Epidermal melanocyte (primary cell): ENCODE results near the gene PCDHGA7.
"Not testable (repeated sequence)": the region's sequence is repeated elsewhere in the genome, so short reads cannot be mapped to it uniquely, and the experiment has no call there.

Experiments used
- DNase-seq: peaks from one replicate; pipeline ENCODE4 v3.0.0; 2011; ENCODE audit warnings: low spot score; ENCODE audit not compliant: insufficient read length

Gene PCDHGA7

DNA sequence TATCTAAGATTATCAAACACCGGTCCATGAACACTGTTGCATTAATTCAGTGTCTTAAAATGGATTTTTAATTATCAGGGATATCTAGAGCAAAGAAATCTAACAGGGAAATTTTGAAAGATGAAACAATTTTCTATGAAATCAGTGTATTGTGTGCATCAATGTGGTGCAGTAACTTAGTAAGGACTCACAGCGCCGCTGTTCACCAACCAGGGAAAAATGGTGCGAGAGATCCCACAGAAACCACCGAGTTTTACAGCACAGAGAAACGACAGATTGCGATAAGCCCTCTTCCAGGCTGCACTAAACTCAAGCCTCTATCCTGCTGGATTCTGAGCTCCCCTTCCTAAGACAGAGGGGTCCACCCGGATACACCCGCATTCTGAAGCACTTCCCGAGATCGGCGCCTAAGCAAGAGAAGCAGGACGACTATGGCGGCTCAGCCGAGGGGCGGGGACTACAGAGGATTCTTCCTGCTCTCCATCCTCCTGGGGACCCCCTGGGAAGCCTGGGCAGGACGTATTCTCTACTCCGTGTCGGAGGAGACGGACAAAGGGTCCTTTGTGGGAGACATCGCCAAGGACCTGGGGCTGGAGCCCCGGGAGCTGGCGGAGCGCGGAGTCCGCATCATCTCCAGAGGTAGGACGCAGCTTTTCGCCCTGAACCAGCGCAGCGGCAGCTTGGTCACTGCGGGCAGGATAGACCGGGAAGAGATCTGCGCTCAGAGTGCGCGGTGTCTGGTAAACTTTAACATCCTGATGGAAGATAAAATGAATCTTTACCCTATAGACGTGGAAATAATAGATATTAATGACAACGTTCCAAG lies at the start of gene PCDHGA7:
Gene PCDHGA7, plus strand, starts transcription at position 274 of the 826 bp plus-strand sequence. Its CDS starts 158 bp downstream, at position 432.
- no peak for DNase-seq

DNA sequence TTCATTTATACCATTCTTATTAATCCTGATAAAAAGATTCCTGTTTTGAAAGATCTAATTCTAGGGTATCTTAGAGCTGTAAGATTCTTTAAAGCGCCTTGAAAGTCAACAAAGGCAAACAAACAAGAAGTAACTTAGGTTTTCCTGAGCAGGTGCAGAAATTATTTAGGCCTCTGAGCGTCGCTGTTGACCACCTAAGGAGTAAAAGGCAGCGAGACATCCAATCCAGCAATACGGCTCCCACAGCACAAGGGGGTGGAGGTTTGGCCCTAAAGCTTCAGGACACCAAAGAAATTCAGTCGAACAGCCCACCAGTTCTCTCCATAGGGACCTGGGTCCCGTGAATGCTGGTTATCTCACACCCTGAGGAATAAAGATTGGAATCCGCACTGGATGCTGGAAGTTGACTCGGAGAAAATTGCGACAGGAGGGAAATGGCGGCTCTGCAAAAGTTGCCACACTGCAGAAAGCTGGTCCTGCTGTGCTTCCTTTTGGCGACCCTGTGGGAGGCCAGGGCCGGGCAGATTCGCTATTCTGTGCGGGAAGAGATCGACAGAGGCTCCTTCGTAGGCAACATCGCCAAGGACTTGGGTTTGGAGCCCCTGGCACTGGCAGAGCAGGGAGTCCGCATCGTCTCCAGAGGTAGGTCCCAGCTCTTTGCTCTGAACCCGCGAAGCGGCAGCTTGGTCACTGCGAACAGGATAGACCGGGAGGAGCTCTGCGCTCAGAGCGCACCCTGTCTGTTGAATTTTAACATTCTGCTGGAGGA lies 43.8 kb upstream of the PCDHGA7 start, which contains the start of gene PCDHGA2:
Gene PCDHGA2, plus strand, starts transcription at position 223 of the 769 bp plus-strand sequence.
- no peak for DNase-seq

DNA sequence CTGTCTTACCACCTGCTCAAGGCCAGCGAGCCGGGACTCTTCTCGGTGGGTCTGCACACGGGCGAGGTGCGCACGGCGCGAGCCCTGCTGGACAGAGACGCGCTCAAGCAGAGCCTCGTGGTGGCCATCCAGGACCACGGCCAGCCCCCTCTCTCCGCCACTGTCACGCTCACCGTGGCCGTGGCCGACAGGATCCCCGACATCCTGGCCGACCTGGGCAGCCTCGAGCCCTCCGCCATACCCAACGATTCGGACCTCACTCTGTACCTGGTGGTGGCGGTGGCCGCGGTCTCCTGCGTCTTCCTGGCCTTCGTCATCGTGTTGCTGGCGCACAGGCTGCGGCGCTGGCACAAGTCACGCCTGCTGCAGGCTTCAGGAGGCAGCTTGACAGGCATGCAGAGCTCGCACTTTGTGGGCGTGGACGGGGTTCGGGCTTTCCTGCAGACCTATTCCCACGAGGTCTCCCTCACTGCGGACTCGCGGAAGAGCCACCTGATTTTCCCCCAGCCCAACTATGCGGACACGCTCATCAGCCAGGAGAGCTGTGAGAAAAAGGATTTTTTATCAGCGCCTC lies 41.7 kb upstream of the PCDHGA7 start:
- not testable (repeated sequence) for DNase-seq

DNA sequence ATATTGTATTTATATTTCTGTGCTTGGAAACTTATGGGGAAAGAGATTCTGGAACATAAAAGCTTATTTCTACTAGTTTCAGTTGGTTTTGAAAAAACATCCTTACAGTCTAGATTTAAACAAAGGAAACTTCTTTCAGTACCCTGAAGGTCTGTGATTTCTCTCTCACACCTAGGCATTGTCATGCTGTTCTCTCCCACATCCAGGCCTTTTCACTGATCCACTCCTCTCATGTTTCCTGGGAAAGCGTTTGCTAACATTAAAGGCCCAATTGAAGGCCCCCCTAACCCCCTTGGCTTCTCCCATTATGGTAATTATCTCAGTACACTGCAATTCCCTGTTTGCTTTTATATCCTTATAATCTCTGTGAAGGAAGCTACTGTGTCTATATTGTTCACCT lies 39.8 kb upstream of the PCDHGA7 start:
- no peak for DNase-seq

DNA sequence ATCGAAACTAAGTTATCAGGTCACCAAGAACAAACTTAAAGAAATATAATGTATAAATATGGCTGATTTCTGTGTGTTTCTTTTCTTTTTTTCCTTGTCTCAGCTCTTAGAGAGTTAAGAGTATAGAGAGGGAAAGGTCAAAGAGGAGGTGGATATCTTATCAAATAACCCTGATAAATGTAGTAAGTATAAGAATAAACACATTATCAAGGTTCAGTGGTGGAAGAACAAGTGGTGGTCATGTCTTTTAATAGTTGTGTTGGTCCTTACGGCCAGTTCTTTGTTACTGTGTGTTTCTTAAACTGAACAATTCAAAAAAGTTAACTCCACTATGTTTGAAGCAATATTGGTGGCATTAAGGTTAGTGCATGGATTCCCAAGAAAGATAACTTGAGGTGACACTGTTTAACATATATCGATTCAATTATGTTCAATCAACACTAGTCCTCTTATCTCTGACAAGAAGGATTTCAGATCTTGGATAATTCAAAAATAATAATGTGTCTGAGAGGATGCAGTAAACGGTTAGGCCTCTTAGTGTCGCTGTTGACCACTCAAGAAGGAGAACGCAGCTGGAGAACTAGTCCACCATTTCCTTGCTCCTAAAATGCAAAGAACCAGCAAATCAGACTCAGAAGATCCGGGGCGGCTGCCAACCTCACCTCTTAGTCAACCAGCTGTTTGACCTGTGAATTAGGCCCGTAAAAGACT lies 39.1 kb upstream of the PCDHGA7 start, which contains the start of gene PCDHGA3:
Gene PCDHGA3, plus strand, starts transcription at position 588 of the 711 bp plus-strand sequence. CDS start 205 bp downstream, outside the sequence.
- DNase-seq: no peak

DNA sequence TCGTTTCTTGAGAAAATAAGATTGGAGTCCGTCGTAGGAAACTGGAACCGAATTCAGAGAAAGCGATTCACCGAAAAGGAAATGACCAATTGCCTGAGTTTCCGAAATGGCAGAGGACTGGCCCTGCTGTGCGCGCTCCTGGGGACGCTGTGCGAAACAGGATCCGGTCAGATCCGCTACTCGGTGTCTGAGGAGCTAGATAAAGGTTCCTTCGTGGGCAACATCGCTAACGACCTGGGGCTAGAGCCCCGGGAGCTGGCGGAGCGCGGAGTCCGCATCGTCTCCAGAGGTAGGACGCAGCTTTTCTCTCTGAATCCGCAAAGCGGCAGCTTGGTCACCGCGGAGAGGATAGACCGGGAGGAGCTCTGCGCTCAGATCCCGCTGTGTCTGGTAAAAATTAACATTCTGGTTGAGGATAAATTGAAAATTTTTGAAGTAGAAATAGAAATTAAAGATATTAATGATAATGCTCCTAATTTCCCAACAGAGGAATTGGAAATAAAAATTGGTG lies 38.5 kb upstream of the PCDHGA7 start:
- DNase-seq: no peak

DNA sequence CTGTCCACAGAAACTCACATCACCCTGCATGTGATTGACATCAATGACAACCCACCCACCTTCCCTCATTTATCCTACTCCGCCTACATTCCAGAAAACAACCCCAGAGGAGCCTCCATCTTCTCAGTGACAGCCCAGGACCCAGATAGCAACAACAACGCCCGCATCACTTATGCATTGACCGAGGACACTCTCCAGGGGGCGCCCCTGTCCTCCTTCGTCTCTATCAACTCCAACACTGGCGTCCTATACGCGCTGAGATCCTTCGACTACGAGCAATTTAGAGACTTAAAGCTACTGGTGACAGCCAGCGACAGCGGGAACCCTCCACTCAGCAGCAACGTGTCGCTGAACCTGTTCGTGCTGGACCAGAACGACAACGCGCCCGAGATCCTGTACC lies 37.2 kb upstream of the PCDHGA7 start:
- no peak for DNase-seq

DNA sequence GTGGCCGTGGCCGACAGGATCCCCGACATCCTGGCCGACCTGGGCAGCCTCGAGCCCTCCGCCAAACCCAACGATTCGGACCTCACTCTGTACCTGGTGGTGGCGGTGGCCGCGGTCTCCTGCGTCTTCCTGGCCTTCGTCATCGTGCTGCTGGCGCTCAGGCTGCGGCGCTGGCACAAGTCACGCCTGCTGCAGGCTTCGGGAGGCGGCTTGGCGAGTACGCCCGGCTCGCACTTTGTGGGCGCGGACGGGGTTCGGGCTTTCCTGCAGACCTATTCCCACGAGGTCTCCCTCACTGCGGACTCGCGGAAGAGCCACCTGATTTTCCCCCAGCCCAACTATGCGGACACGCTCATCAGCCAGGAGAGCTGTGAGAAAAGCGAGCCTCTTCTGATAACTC lies 36.5 kb upstream of the PCDHGA7 start:
- not testable (repeated sequence) for DNase-seq

DNA sequence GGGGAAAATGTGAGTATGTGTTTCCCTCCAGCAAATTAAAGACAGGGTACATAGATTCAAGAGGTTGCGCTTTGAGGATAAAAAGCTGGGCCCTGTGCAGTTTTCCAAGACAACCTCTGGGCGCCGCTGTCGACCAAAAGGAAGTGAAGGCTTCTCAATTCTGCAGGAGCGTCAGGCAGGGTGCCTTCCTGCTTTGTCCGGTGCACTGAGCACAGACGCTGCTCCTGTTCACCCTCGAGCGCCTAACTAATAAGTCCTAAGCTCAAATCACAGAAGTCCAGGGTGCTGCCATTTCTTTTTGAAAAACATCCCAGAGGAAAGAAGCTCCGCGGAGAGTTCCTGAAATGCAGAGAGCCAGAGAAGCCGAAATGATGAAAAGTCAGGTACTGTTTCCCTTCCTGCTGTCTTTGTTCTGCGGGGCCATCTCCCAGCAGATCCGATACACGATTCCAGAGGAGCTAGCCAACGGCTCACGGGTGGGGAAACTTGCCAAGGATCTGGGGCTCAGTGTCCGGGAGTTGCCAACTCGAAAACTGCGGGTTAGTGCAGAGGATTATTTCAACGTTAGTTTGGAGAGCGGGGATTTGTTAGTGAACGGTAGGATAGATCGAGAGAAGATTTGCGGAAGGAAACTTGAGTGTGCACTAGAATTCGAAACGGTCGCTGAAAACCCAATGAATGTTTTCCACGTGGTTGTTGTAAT lies 32.5 kb upstream of the PCDHGA7 start, which contains the start of gene PCDHGB1:
Gene PCDHGB1, plus strand, starts transcription at position 183 of the 703 bp plus-strand sequence. Its CDS starts 162 bp downstream, at position 345.
- DNase-seq: no peak

DNA sequence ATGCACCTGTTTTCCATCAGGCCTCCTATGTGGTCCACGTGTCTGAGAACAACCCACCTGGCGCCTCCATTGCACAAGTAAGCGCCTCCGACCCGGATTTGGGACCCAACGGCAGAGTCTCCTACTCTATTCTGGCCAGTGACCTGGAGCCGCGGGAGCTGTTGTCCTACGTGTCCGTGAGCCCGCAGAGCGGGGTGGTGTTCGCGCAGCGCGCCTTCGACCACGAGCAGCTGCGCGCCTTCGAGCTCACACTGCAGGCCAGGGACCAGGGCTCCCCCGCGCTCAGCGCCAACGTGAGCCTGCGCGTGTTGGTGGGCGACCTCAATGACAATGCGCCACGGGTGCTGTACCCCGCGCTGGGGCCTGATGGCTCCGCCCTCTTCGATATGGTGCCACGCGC lies 31.0 kb upstream of the PCDHGA7 start:
- DNase-seq: no peak

DNA sequence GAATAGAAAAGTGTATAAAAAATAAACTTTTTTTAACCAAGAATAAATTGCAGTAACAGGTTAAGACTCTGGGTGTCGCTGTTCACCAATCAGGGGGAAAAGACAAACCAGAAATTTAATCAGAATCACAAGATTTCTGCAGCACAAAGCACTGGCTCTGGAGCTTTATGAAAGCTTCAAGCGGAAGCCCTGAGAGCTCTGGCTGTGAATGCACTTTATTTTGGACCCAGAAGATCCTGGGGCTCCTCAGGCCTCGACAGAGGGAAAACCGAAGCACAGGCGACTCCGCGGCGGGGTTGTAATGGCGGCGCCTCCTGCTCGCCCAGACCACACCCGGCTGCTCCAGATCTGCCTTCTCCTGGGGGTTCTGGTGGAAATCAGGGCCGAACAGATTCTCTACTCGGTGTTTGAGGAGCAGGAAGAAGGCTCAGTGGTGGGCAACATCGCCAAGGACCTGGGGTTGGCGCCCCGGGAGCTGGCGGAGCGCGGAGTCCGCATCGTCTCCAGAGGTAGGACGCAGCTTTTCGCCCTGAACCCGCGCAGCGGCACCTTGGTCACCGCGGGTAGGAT lies 27.6 kb upstream of the PCDHGA7 start, which contains the start of gene PCDHGA4:
Gene PCDHGA4, plus strand, starts transcription at position 122 of the 570 bp plus-strand sequence. Its CDS starts 87 bp downstream, at position 209.
- no peak for DNase-seq

DNA sequence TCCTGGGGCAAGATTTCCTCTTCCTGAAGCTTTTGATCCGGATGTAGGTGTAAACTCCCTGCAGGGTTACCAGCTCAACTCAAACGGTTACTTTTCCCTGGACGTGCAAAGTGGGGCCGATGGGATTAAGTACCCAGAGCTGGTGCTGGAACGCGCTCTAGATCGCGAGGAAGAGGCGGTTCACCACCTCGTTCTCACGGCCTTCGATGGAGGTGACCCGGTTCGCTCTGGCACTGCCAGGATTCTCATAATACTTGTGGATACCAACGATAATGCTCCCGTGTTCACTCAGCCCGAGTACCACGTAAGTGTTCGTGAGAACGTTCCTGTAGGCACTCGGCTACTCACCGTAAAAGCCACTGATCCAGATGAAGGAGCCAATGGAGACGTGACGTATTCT lies 26.9 kb upstream of the PCDHGA7 start:
- no peak for DNase-seq

DNA sequence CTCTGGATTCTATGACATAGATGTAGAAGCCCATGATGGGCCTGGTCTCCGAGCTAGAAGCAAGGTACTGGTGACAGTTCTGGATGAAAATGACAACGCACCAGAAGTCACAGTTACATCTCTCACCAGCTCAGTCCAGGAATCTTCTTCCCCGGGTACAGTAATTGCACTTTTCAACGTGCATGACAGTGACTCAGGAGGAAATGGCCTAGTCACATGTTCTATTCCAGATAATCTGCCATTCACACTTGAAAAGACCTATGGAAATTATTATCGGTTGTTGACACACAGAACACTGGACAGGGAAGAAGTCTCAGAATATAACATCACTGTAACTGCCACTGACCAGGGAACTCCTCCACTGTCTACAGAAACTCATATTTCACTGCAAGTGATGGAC lies 26.4 kb upstream of the PCDHGA7 start:
- no peak for DNase-seq

DNA sequence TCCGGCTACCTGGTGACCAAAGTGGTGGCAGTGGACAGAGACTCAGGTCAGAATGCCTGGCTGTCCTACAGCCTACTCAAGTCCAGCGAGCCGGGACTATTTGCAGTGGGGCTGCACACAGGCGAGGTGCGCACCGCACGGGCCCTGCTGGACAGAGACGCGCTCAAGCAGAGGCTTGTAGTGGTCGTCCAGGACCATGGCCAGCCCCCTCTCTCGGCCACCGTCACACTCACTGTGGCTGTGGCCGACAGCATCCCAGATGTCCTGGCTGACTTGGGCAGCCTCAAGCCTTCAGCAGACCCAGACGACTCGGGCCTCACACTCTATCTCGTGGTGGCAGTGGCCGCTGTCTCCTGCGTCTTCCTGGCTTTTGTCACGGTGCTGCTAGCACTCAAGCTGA lies 25.6 kb upstream of the PCDHGA7 start:
- DNase-seq: no peak

DNA sequence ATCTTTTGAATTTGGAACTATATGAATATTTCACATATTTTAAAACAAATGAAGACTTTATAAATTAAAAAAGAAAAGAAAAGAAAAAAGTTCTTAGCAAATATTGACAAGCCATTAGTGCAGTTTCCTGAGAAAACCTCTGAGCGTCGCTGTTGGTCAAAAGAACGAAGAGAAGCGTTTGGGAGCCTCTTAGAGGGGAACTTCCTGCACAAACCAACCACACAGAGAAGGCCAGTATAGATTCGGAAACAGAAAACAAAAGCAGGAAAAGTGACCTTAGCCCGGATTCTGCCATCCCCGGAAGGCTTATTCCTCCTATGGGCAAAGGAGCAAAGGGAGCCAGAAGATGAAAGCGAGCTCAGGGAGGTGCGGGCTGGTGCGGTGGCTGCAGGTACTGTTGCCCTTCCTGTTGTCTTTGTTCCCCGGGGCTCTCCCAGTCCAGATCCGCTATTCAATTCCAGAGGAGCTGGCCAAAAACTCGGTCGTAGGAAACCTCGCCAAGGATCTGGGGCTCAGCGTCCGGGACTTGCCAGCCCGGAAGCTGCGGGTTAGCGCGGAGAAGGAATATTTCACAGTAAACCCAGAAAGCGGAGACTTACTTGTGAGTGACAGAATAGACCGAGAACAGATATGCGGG lies 22.6 kb upstream of the PCDHGA7 start, which contains the start of gene PCDHGB2:
Gene PCDHGB2, plus strand, starts transcription at position 205 of the 637 bp plus-strand sequence. Its CDS starts 142 bp downstream, at position 347.
- DNase-seq: no peak

DNA sequence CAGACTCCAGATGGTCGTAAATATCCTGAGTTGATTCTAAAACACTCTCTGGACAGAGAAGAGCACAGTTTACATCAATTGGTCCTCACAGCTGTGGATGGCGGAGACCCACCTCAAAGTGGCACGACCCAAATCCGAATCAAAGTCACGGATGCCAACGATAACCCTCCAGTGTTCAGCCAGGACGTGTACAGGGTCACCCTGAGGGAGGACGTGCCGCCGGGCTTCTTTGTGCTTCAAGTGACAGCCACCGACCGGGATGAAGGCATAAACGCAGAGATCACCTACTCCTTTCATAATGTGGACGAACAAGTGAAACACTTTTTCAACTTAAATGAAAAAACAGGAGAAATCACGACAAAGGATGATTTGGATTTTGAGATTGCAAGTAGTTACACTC lies 21.9 kb upstream of the PCDHGA7 start:
- DNase-seq: no peak

DNA sequence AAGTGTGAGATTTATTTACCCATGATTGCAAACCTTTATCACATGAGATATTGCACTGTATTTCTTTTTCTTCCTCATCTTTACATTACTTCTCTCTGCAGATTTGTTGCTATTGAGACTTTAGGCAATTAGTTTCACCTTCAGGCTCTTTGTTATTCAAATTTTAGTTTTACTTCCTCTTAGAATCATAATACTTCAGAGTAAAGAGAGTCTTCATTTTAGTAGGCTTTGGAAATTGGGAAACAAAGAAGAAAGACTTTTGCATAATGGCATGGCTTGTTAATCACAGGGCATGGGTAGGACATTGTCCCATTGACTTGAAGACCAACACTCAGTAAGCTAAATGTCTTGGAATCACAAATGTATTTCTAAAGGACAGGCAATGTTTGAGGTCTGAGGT lies 19.8 kb upstream of the PCDHGA7 start:
- no peak for DNase-seq

DNA sequence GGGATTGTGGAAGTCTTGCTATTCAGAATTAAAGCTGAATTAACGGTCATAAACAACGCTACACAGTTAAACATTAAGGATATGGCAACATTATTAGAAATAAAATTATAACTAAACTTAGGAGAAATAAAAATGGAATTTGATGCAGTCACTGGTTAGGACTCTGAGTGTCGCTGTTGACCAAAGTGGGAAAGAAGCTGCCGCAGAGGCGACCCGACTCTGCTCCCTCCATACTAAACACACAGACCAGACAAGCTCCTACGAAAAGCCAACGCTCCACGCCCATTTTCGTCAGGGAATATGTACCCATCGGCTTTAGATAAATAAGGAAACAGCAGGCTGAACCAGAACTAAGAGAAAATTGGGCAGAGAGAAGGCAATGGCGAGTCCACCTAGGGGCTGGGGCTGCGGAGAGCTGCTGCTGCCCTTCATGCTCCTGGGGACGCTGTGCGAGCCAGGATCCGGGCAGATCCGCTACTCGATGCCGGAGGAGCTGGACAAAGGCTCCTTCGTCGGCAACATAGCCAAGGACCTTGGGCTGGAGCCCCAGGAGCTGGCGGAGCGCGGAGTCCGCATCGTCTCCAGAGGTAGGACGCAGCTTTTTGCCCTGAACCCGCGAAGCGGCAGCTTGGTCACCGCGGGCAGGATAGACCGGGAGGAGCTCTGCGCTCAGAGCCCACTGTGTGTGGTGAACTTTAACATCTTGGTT lies 18.4 kb upstream of the PCDHGA7 start, which contains the start of gene PCDHGA5:
Gene PCDHGA5, plus strand, starts transcription at position 211 of the 709 bp plus-strand sequence. Its CDS starts 169 bp downstream, at position 380.
- DNase-seq: no peak
